GM12878 (cell line): ENCODE data around the gene CRYGA.
"Not testable (repeated sequence)": the region's sequence is repeated elsewhere in the genome, so short reads cannot be mapped to it uniquely, and the experiment has no call there.

Source experiments
- CTCF ChIP-seq, 3 experiments: IDR thresholded peaks in 2 of 3; conservative IDR thresholded peaks in 1 of 3; 2 replicates each; pipeline ENCODE4 v1.5.1; 2011; ENCODE audit warnings: low read depth in 3 of 3, low read length in 3 of 3, mild to moderate bottlenecking in 3 of 3, control low read depth in 2 of 3, moderate library complexity in 2 of 3, inconsistent platforms in 1 of 3, mixed read lengths in 1 of 3; ENCODE audit not compliant: control insufficient read depth in 2 of 3, insufficient read depth in 1 of 3; ENCODE audit errors: extremely low read depth in 1 of 3
- EGR1 ChIP-seq, 2 experiments: IDR thresholded peaks; 1 replicate in 1 of 2; 2 replicates in 1 of 2; pipeline ENCODE4 v1.6.1; 2011 to 2012; ENCODE audit warnings: low read depth in 2 of 2, low read length in 2 of 2, borderline replicate concordance in 1 of 2, mild to moderate bottlenecking in 1 of 2, moderate library complexity in 1 of 2
- HDAC2 ChIP-seq: fragments of 200-600 bp; sonication (generic); IDR thresholded peaks from 2 replicates; pipeline ENCODE4 v1.6.1; 2017
- MAX ChIP-seq: IDR thresholded peaks from 2 replicates; pipeline ENCODE4 v1.6.1; 2012; ENCODE audit warnings: low read depth, low read length, improper control_type of control experiment
- PBX3 ChIP-seq: IDR thresholded peaks from 2 replicates; pipeline ENCODE4 v1.6.1; 2011; ENCODE audit warnings: mild to moderate bottlenecking, low read depth, low read length, moderate library complexity; ENCODE audit not compliant: insufficient replicate concordance
- POLR2A ChIP-seq: IDR thresholded peaks from 2 replicates; pipeline ENCODE4 v1.6.1; 2011; ENCODE audit warnings: low read depth, mild to moderate bottlenecking, low read length
- RELB ChIP-seq: fragments of 450-650 bp; IDR thresholded peaks from 2 replicates; pipeline ENCODE4 v1.6.1; 2017; ENCODE audit warnings: low read depth, mild to moderate bottlenecking, moderate library complexity
- TARDBP ChIP-seq: IDR thresholded peaks from 2 replicates; pipeline ENCODE4 v1.6.1; 2016; ENCODE audit warnings: borderline replicate concordance

GRCh38 chr2:208117390-208117789 lies 46.0 kb downstream of the CRYGA start:
- TF ChIP-seq HDAC2; EGR1 (IDR thresholded peaks at IDR 0.05; ENCODE audit: borderline replicate concordance in 1 of 2, low read depth in 2 of 2, low read length in 2 of 2); MAX; CTCF (IDR thresholded peaks at IDR 0.05 in 2 of 3, conservative IDR thresholded peaks at IDR 0.05 in 1 of 3; ENCODE audit: control insufficient read depth in 2 of 3, extremely low read depth in 1 of 3, insufficient read depth in 1 of 3, low read depth in 3 of 3, low read length in 3 of 3); POLR2A; PBX3; TARDBP; RELB: not testable (repeated sequence)
